ENCODE data around the gene UBALD1.

UBALD1 gene

GRCh38 chr16:4603624-4604170 lies 11.0 kb downstream of the UBALD1 start:
- peaks cover 4 to 17% of the 10 kb centered on the region in 2 donors for H3K27me3 Mint-ChIP-seq
- no peaks in the 10 kb centered on the region for H3K9me3 Mint-ChIP-seq
- no peak overlapping the region for H3K27ac Mint-ChIP-seq
- H3K4me1 Mint-ChIP-seq: peaks cover 4% of the 10 kb centered on the region in 2 donors
- no peak for ATAC-seq (replicated peaks)
- H3K4me3 Mint-ChIP-seq: no peak overlapping the region
- H3K36me3 Mint-ChIP-seq: peaks cover 10 to 16% of the 10 kb centered on the region in 2 donors
- DNase-seq: no peak

GRCh38 chr16:4602331-4602730 lies 12.4 kb downstream of the UBALD1 start:
- no peak overlapping the region for H3K27ac Mint-ChIP-seq

GRCh38 chr16:4601864-4602186 lies 12.9 kb downstream of the UBALD1 start:
- H3K27me3 Mint-ChIP-seq: peaks cover 4 to 17% of the 10 kb centered on the region in 2 donors
- H3K4me3 Mint-ChIP-seq: no peak overlapping the region
- ATAC-seq (replicated peaks) (no peak), DNase-seq (no peak)
- H3K36me3 Mint-ChIP-seq: peaks cover 2% of the 10 kb centered on the region in 2 donors
- no peaks in the 10 kb centered on the region for H3K9me3 Mint-ChIP-seq
- no peak overlapping the region for H3K27ac Mint-ChIP-seq
- peaks cover 2% of the 10 kb centered on the region in 2 donors for H3K4me1 Mint-ChIP-seq

More at GRCh38 chr16:4602331-4602730, 12.4 kb downstream of the UBALD1 start:
- no peak overlapping the region for H3K4me3 Mint-ChIP-seq
- H3K36me3 Mint-ChIP-seq: peaks cover 5 to 7% of the 10 kb centered on the region in 2 donors
- H3K27me3 Mint-ChIP-seq: peaks cover 4 to 17% of the 10 kb centered on the region in 2 donors
- peaks cover 3 to 4% of the 10 kb centered on the region in 2 donors for H3K4me1 Mint-ChIP-seq
- ATAC-seq (replicated peaks) (no peak), DNase-seq (no peak)
- H3K9me3 Mint-ChIP-seq: no peaks in the 10 kb centered on the region

- H3K36me3 Mint-ChIP-seq: no peaks in the 10 kb centered on the region
- no peak overlapping the region for H3K4me3 Mint-ChIP-seq
- H3K4me1 Mint-ChIP-seq: no peaks in the 10 kb centered on the region
- H3K27ac Mint-ChIP-seq: no peak overlapping the region
- no peaks in the 10 kb centered on the region for H3K9me3 Mint-ChIP-seq
- H3K27me3 Mint-ChIP-seq: peaks cover 4 to 17% of the 10 kb centered on the region in 2 donors
- ATAC-seq (replicated peaks) (no peak), DNase-seq (no peak)
Observed at GRCh38 chr16:4601036-4601863, 13.4 kb downstream of the UBALD1 start.

- no peaks in the 10 kb centered on the region for H3K36me3 Mint-ChIP-seq
- ATAC-seq (replicated peaks): no peak
- DNase-seq: no peak
- H3K9me3 Mint-ChIP-seq: no peaks in the 10 kb centered on the region
- peaks cover 4 to 17% of the 10 kb centered on the region in 2 donors for H3K27me3 Mint-ChIP-seq
- H3K27ac Mint-ChIP-seq: no peak overlapping the region
- no peaks in the 10 kb centered on the region for H3K4me1 Mint-ChIP-seq
- H3K4me3 Mint-ChIP-seq: no peak overlapping the region
Observed at GRCh38 chr16:4599545-4599944, 15.1 kb downstream of the UBALD1 start.

GRCh38 chr16:4599037-4599436 lies 15.7 kb downstream of the UBALD1 start:
- ATAC-seq (replicated peaks): no peak
- Mint-ChIP-seq H3K27me3 (peaks cover 4 to 17% of the 10 kb centered on the region in 2 donors), H3K36me3 (no peaks in the 10 kb centered on the region), H3K4me3 (no peak overlapping the region), H3K27ac (no peak overlapping the region), H3K4me1 (no peaks in the 10 kb centered on the region), H3K9me3 (no peaks in the 10 kb centered on the region)
- DNase-seq: no peak

- ATAC-seq (replicated peaks) (no peak), DNase-seq (no peak)
- Mint-ChIP-seq H3K9me3 (no peaks in the 10 kb centered on the region), H3K4me1 (no peaks in the 10 kb centered on the region), H3K36me3 (no peaks in the 10 kb centered on the region), H3K27ac (no peak overlapping the region), H3K27me3 (peaks cover 4 to 15% of the 10 kb centered on the region in 2 donors), H3K4me3 (no peak overlapping the region)
Observed at GRCh38 chr16:4597174-4597573, 17.5 kb downstream of the UBALD1 start.

- Mint-ChIP-seq H3K36me3 (no peaks in the 10 kb centered on the region), H3K9me3 (no peaks in the 10 kb centered on the region), H3K27me3 (peaks cover 0 to 5% of the 10 kb centered on the region in 2 donors), H3K27ac (no peak overlapping the region), H3K4me3 (no peak overlapping the region), H3K4me1 (no peaks in the 10 kb centered on the region)
- DNase-seq (no peak), ATAC-seq (replicated peaks) (no peak)
Observed at GRCh38 chr16:4594433-4595410, 20.0 kb downstream of the UBALD1 start.

GRCh38 chr16:4593086-4593485 lies 21.6 kb downstream of the UBALD1 start:
- Mint-ChIP-seq H3K27ac (no peak overlapping the region), H3K4me1 (no peaks in the 10 kb centered on the region), H3K27me3 (no peaks in the 10 kb centered on the region), H3K4me3 (no peak overlapping the region), H3K36me3 (no peaks in the 10 kb centered on the region), H3K9me3 (no peaks in the 10 kb centered on the region)
- ATAC-seq (replicated peaks) (no peak), DNase-seq (no peak)

GRCh38 chr16:4591706-4592470 lies 22.8 kb downstream of the UBALD1 start:
- DNase-seq (no peak), ATAC-seq (replicated peaks) (no peak)
- Mint-ChIP-seq H3K27me3 (peaks cover 0 to 6% of the 10 kb centered on the region in 2 donors), H3K36me3 (no peaks in the 10 kb centered on the region), H3K4me3 (no peak overlapping the region), H3K4me1 (no peaks in the 10 kb centered on the region), H3K27ac (no peak overlapping the region), H3K9me3 (no peaks in the 10 kb centered on the region)

- no peak overlapping the region for H3K4me3 Mint-ChIP-seq
- peaks cover 0 to 1% of the 10 kb centered on the region in 2 donors for H3K36me3 Mint-ChIP-seq
- DNase-seq: no peak
- no peaks in the 10 kb centered on the region for H3K4me1 Mint-ChIP-seq
- no peak for ATAC-seq (replicated peaks)
- H3K9me3 Mint-ChIP-seq: no peaks in the 10 kb centered on the region
- no peak overlapping the region for H3K27ac Mint-ChIP-seq
- H3K27me3 Mint-ChIP-seq: peaks cover 0 to 11% of the 10 kb centered on the region in 2 donors
Observed at GRCh38 chr16:4591191-4591590, 23.5 kb downstream of the UBALD1 start.

GRCh38 chr16:4588961-4589360 lies 25.7 kb downstream of the UBALD1 start:
- ATAC-seq (replicated peaks) (no peak), DNase-seq (no peak)
- peaks cover 0 to 1% of the 10 kb centered on the region in 2 donors for H3K36me3 Mint-ChIP-seq
- H3K4me3 Mint-ChIP-seq: no peak overlapping the region
- H3K27ac Mint-ChIP-seq: no peak overlapping the region
- peaks cover 6 to 20% of the 10 kb centered on the region in 2 donors for H3K27me3 Mint-ChIP-seq
- no peaks in the 10 kb centered on the region for H3K9me3 Mint-ChIP-seq
- peaks cover 3 to 5% of the 10 kb centered on the region in 2 donors for H3K4me1 Mint-ChIP-seq

GRCh38 chr16:4588386-4588785 lies 26.3 kb downstream of the UBALD1 start:
- peaks cover 6 to 20% of the 10 kb centered on the region in 2 donors for H3K27me3 Mint-ChIP-seq
- H3K9me3 Mint-ChIP-seq: no peaks in the 10 kb centered on the region
- ATAC-seq (replicated peaks) (no peak), DNase-seq (no peak)
- peaks cover 0 to 1% of the 10 kb centered on the region in 2 donors for H3K36me3 Mint-ChIP-seq
- no peak overlapping the region for H3K4me3 Mint-ChIP-seq
- H3K27ac Mint-ChIP-seq: no peak overlapping the region
- H3K4me1 Mint-ChIP-seq: peaks cover 3 to 5% of the 10 kb centered on the region in 2 donors

GRCh38 chr16:4586291-4586690 lies 28.4 kb downstream of the UBALD1 start:
- ATAC-seq (replicated peaks) (no peak), DNase-seq (no peak)
- no peak overlapping the region for H3K27ac Mint-ChIP-seq
- no peaks in the 10 kb centered on the region for H3K9me3 Mint-ChIP-seq
- H3K27me3 Mint-ChIP-seq: peaks cover 6 to 20% of the 10 kb centered on the region in 2 donors
- H3K4me1 Mint-ChIP-seq: peaks cover 3 to 5% of the 10 kb centered on the region in 2 donors
- H3K36me3 Mint-ChIP-seq: peaks cover 0 to 1% of the 10 kb centered on the region in 2 donors
- no peak overlapping the region for H3K4me3 Mint-ChIP-seq
